ENCODE results near the gene YIPF1. TPM values are rescaled to one million over a fixed set of nuclear protein-coding genes. Genes with fewer than 3 reads are reported as not detected.

YIPF1 gene
- total RNA-seq, 2 experiments from 2014 or later: 17.3 to 19.1 TPM

GRCh38 chr1:53913352-53914033 is 23.9 kb upstream of the YIPF1 start:
- Mint-ChIP-seq H3K4me1 (ENCODE audit: low read depth) (peaks cover 15% of the 10 kb centered on the region), H3K27me3 (no peaks in the 10 kb centered on the region), H3K9me3 (no peaks in the 10 kb centered on the region), H3K4me3 (no peak overlapping the region), H3K27ac (no peak overlapping the region), H3K36me3 (peaks cover 8% of the 10 kb centered on the region)
- ChIA-PET POLR2A (interaction anchor here (1.4 kb wide), 1 partner anchor 12 kb away, joined by 3 read pairs; no protein-coding TSS in a partner anchor), CTCF (interaction anchor here (0.6 to 1.4 kb wide), 3 partner anchors 14 to 51 kb away, joined by 3 to 9 read pairs (median 3); no protein-coding TSS in a partner anchor)
- DNase-seq: no peak
- intact Hi-C loops (cut with micrococcal nuclease): no loop called here

GRCh38 chr1:53911442-53911841 is 21.8 kb upstream of the YIPF1 start:
- no peak overlapping the region for H3K4me3 Mint-ChIP-seq
- H3K27ac Mint-ChIP-seq: no peak overlapping the region
- no peaks in the 10 kb centered on the region for H3K9me3 Mint-ChIP-seq
- no peaks in the 10 kb centered on the region for H3K27me3 Mint-ChIP-seq
- ChIA-PET CTCF (no interaction called here), POLR2A (no interaction called here)
- intact Hi-C loops (cut with micrococcal nuclease): no loop called here
- peaks cover 4% of the 10 kb centered on the region for H3K36me3 Mint-ChIP-seq
- H3K4me1 Mint-ChIP-seq (ENCODE audit: low read depth): peaks cover 9% of the 10 kb centered on the region
- no peak for DNase-seq

DNA sequence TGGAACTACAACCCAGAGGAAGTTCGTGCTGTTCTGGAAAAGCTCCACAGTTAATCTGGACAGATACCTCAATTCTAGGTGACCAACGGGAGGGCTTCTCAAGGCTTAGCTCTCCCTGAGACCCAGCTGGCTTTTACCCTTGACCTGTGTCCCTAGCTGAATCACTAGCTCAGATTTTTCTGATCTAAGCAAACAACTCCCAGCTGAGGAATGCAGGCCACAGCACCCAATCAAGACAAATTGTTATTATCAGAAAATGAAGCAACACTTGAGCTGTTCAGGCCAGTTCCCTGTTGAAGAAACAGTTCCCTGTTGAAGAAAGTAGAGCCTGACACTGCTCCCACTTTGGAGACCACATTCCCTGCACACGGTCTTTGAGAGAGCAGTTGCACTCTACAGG is 20.3 kb upstream of the YIPF1 start:
- Mint-ChIP-seq H3K36me3 (no peaks in the 10 kb centered on the region), H3K27ac (no peak overlapping the region), H3K27me3 (no peaks in the 10 kb centered on the region), H3K4me1 (ENCODE audit: low read depth) (no peaks in the 10 kb centered on the region), H3K9me3 (no peaks in the 10 kb centered on the region), H3K4me3 (no peak overlapping the region)
- intact Hi-C loops (cut with micrococcal nuclease): no loop called here
- no peak for DNase-seq
- CTCF ChIA-PET: interaction anchor here (0.6 kb wide), 1 partner anchor 49 kb away, joined by 3 read pairs; no protein-coding TSS in a partner anchor
- POLR2A ChIA-PET: no interaction called here

DNA sequence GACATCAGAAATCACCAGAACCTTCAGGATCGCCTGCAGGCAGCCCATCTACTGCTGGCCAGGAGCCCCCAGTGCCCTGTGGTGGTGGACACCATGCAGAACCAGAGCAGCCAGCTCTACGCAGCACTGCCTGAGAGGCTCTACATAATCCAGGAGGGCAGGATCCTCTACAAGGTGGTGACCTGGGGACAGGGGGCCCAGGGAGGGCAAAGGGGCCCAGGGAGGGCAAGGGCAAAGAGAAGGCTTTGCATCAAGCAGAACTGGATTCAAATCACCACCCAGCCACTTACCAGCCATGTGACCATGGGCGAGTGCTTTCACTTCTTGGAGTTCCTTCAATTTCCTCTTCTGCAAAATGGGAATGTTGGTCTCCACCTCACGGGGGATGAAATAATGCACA is 16.5 kb upstream of the YIPF1 start:
- Mint-ChIP-seq H3K36me3 (no peaks in the 10 kb centered on the region), H3K9me3 (no peaks in the 10 kb centered on the region), H3K4me1 (ENCODE audit: low read depth) (peaks cover 2% of the 10 kb centered on the region), H3K4me3 (no peak overlapping the region), H3K27ac (no peak overlapping the region), H3K27me3 (no peaks in the 10 kb centered on the region)
- ChIA-PET POLR2A (no interaction called here), CTCF (no interaction called here)
- no peak for DNase-seq
- intact Hi-C loops (cut with micrococcal nuclease): no loop called here

GRCh38 chr1:53905509-53905908 is 15.9 kb upstream of the YIPF1 start:
- H3K4me1 Mint-ChIP-seq (ENCODE audit: low read depth): peaks cover 5% of the 10 kb centered on the region
- ChIA-PET POLR2A (no interaction called here), CTCF (no interaction called here)
- H3K9me3 Mint-ChIP-seq: no peaks in the 10 kb centered on the region
- no peak overlapping the region for H3K4me3 Mint-ChIP-seq
- DNase-seq: no peak
- no peaks in the 10 kb centered on the region for H3K27me3 Mint-ChIP-seq
- no peak overlapping the region for H3K27ac Mint-ChIP-seq
- intact Hi-C loops (cut with micrococcal nuclease): no loop called here
- no peaks in the 10 kb centered on the region for H3K36me3 Mint-ChIP-seq

DNA sequence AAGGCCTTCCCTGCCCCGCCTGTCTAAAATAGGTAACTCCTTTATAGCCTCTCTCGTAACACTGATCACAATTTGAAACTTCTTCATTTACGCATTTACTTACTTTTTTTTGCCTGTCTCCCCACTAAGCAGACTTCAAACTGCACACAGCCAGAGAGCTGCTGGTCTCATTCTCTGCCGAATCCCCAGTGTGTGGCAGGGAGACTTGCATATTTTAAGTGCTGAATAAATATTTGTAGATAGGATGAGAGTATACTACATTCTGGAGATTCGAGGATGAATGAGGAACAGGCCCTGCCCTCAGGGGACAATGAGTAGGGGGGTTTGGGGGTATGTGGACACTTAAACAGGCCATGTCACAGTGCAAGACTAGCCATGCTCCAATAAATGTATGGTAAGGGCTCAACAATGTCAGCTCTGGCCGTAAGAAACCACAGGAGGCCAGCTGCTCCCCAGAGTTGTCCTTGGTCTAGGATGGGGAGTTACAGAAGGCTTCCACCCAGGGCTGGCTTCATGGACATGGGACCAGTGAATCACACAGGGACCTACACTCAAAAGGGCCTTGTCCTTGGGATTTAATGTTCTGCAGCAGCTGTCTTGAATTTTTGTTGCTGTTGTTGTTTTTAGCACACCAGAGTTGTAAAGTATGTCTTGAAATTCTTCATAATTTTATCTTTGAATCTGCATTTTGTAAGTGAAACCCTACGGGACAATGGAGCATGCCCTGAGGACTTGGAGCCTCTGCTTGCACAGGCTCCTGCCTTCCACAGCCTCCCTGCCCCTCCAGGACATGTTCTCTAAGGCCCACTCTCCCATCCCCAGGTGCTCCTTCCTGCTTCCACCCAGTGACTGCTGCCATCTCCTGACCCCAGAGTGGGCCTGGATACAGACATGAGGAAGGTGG is 12.9 kb upstream of the YIPF1 start:
- intact Hi-C loops (cut with micrococcal nuclease): no loop called here
- CTCF ChIA-PET: no interaction called here
- POLR2A ChIA-PET: no interaction called here

DNA sequence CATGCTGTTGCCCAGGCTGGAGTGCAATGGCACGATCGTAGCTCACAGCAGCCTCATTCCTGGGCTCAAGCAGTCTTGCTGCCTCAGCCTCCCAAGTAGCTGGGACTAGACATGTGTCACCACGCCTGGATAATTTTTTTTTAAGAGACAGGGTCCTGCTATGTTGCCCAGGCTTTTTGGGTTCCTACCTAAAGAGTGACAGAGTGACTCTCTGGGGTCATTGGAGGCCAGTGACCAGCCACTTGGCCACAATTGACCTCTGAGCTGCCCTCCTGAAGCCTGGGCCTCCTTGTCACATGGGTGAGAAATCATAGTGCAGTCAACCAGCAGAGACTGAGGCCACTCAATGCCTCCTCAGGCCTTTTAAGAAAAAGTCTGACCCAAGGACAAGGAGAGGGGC is 10.1 kb upstream of the YIPF1 start:
- Mint-ChIP-seq H3K4me1 (ENCODE audit: low read depth) (peaks cover 5% of the 10 kb centered on the region), H3K4me3 (no peak overlapping the region), H3K36me3 (no peaks in the 10 kb centered on the region), H3K27me3 (peaks cover 7% of the 10 kb centered on the region), H3K9me3 (no peaks in the 10 kb centered on the region), H3K27ac (no peak overlapping the region)
- ChIA-PET POLR2A (no interaction called here), CTCF (interaction anchor here (0.7 to 1.7 kb wide), 2 partner anchors 14 to 60 kb away, joined by 3 to 4 read pairs; no protein-coding TSS in a partner anchor)
- intact Hi-C loops (cut with micrococcal nuclease): no loop called here
- no peak for DNase-seq

More for the DNA sequence above, 12.9 kb upstream of the YIPF1 start:
- no peak for DNase-seq
- H3K4me3 Mint-ChIP-seq: no peak overlapping the region
- no peaks in the 10 kb centered on the region for H3K9me3 Mint-ChIP-seq
- H3K36me3 Mint-ChIP-seq: no peaks in the 10 kb centered on the region
- no peaks in the 10 kb centered on the region for H3K27me3 Mint-ChIP-seq
- no peak overlapping the region for H3K27ac Mint-ChIP-seq
- H3K4me1 Mint-ChIP-seq (ENCODE audit: low read depth): peaks cover 5% of the 10 kb centered on the region

DNA sequence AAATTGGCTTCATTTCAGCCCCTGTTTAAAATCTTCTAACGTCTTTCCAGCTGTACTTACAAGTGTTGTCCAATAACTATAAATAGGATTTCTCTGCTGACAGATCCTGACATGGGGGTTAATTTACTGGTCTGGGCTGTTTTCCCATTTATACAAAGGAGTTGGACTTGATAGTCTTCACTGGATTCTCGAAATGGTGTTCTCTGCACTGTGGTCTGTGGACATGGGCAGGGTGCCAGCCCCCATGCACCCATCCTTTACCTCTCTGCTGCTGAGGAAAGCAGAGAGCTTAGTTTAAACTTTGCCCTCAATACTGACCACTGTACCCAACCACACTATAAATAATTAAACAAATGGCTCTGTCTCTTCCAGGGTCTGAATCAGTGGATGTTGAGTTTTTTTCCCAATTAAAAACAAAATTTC is 9.6 kb upstream of the YIPF1 start:
- peaks cover 5% of the 10 kb centered on the region for H3K4me1 Mint-ChIP-seq (ENCODE audit: low read depth)
- intact Hi-C loops (cut with micrococcal nuclease): no loop called here
- CTCF ChIA-PET: interaction anchor here (0.7 to 1.7 kb wide), 3 partner anchors 15 to 112 kb away, joined by 3 to 4 read pairs (median 3); no protein-coding TSS in a partner anchor
- POLR2A ChIA-PET: no interaction called here
- no peaks in the 10 kb centered on the region for H3K36me3 Mint-ChIP-seq
- H3K9me3 Mint-ChIP-seq: no peaks in the 10 kb centered on the region
- no peak for DNase-seq
- no peak overlapping the region for H3K27ac Mint-ChIP-seq
- no peak overlapping the region for H3K4me3 Mint-ChIP-seq
- peaks cover 7% of the 10 kb centered on the region for H3K27me3 Mint-ChIP-seq

GRCh38 chr1:53896635-53897229 is 7.1 kb upstream of the YIPF1 start:
- intact Hi-C loops (cut with micrococcal nuclease): no loop called here
- no peak overlapping the region for H3K27ac Mint-ChIP-seq
- H3K4me1 Mint-ChIP-seq (ENCODE audit: low read depth): peaks cover 5% of the 10 kb centered on the region
- ChIA-PET CTCF (no interaction called here), POLR2A (no interaction called here)
- no peaks in the 10 kb centered on the region for H3K9me3 Mint-ChIP-seq
- no peak for DNase-seq
- H3K4me3 Mint-ChIP-seq: no peak overlapping the region
- peaks cover 7% of the 10 kb centered on the region for H3K27me3 Mint-ChIP-seq
- H3K36me3 Mint-ChIP-seq: no peaks in the 10 kb centered on the region

DNA sequence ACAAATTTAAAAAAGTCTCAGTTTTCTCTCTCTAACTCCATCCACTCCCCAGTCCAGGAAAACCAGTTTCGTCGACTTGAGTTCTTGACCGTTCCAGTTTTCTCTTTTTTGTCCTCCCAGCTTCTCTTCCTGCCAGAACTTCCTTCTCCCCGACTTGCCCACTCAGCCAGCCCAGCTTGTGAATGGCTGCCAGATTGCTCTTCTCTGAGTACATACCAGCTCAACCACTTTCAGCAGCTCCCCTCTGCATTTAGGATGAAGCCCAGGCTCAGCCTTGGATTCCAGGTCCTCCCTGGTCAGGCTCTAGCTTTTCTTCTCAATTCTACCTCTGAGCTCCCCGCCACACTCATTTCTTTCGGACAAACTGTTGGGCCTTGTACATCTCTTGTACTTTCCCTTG is 5.8 kb upstream of the YIPF1 start:
- H3K9me3 Mint-ChIP-seq: no peaks in the 10 kb centered on the region
- POLR2A ChIA-PET: no interaction called here

GRCh38 chr1:53894644-53895043 is 5.0 kb upstream of the YIPF1 start:
- Mint-ChIP-seq H3K4me3 (no peak overlapping the region), H3K9me3 (no peaks in the 10 kb centered on the region), H3K4me1 (ENCODE audit: low read depth) (peaks cover 17% of the 10 kb centered on the region), H3K27ac (no peak overlapping the region), H3K27me3 (peaks cover 7% of the 10 kb centered on the region), H3K36me3 (no peaks in the 10 kb centered on the region)
- CTCF ChIA-PET: interaction anchor here (0.7 to 1.8 kb wide), 3 partner anchors 12 to 65 kb away, joined by 3 to 5 read pairs (median 3); no protein-coding TSS in a partner anchor
- POLR2A ChIA-PET: no interaction called here
- intact Hi-C loops (cut with micrococcal nuclease): no loop called here
- no peak for DNase-seq

More for the DNA sequence above, 5.8 kb upstream of the YIPF1 start:
- no peaks in the 10 kb centered on the region for H3K36me3 Mint-ChIP-seq
- CTCF ChIA-PET: interaction anchor here (1.0 to 1.8 kb wide), 2 partner anchors 13 to 35 kb away, joined by 3 to 5 read pairs; no protein-coding TSS in a partner anchor
- intact Hi-C loops (cut with micrococcal nuclease): no loop called here
- peaks cover 7% of the 10 kb centered on the region for H3K27me3 Mint-ChIP-seq
- peaks cover 12% of the 10 kb centered on the region for H3K4me1 Mint-ChIP-seq (ENCODE audit: low read depth)
- no peak overlapping the region for H3K4me3 Mint-ChIP-seq
- no peak for DNase-seq
- no peak overlapping the region for H3K27ac Mint-ChIP-seq

DNA sequence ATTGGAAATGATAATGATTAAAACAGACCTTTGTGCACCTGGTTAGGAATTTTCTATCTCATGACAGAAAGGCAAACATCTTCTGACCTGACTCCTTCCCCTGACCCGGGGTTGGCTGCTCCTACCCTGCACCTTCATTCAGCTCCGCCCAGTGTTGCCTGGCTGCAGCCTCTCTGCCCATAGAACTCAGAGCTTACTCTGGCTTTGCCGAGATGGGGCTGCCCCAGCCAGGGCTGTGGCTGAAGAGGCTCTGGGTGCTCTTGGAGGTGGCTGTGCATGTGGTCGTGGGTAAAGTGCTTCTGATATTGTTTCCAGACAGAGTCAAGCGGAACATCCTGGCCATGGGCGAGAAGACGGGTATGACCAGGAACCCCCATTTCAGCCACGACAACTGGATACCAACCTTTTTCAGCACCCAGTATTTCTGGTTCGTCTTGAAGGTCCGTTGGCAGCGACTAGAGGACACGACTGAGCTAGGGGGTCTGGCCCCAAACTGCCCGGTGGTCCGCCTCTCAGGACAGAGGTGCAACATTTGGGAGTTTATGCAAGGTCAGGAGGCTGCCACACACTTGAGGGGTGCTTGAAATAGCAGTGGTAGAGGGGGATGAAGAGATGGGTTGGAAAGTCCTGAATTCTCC is 4.5 kb upstream of the YIPF1 start, which contains the start of gene DIO1:
TSS of gene DIO1 (plus strand) at position 189 of the 638 bp plus-strand sequence. CDS start at position 213, 24 bp downstream.
- ChIA-PET POLR2A (no interaction called here), CTCF (interaction anchor here (0.7 kb wide), 1 partner anchor 65 kb away, joined by 3 read pairs; no protein-coding TSS in a partner anchor)
- Mint-ChIP-seq H3K4me3 (no peak within 1 kb of the TSS), H3K9me3 (no peaks in the 10 kb centered on the region), H3K36me3 (no peaks in the 10 kb centered on the region), H3K27ac (no peak within 1 kb of the TSS), H3K27me3 (peaks cover 7% of the 10 kb centered on the region), H3K4me1 (ENCODE audit: low read depth) (peaks cover 17% of the 10 kb centered on the region)
- intact Hi-C loops (cut with micrococcal nuclease): no loop called here
- peak; percentile 30 for DNase-seq

Data from activated CD4-positive, alpha-beta memory T cell treated with anti-CD3 and anti-CD28 coated beads for 36 hours (primary cell).